GM18907 (cell line): ENCODE measurements around the gene ZBED1.
"Not testable (repeated sequence)": the region's sequence is repeated elsewhere in the genome, so short reads cannot be mapped to it uniquely, and the experiment has no call there.

Experiments
- ATAC-seq: cut with Tn5 transposase; IDR thresholded peaks from one replicate; pipeline ENCODE4 v1.9.1; 2021; ENCODE audit warnings: mild to moderate bottlenecking, moderate library complexity; ENCODE audit not compliant: unreplicated experiment

The ZBED1 gene

DNA sequence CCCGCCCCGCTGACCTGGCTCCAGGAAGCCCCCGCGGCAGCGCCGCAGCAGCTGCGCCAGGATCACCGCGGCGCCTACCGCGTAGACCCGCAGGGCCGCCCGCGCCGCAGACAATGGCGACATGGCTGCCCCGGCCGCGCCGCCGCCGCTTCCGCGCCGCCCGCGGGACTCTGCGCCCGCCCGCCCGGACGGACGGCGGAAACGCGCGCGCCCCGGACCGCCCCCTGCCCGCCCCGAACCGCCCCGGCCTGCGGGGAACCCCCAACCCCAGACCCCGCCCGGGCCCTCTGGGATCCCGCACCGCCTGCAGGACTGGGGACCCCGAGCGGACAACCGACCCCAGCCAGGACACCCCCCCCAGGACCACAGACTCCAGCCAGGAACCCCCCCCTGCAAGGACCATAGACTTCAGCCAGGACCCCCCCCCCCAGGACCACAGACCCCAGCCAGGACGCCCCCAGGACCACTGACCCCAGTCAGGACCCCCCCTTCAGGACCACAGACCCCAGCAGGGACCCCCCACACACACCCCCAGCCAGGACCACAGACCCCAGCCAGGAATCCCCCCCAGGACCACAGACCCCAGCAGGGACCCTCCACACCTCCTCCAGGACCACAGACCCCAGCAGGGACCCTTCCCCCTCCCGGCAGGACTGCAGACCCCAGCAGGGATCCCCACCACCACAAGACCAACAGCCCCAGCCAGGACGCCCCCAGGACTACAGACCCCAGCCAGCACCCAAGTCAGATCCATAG lies at the start of gene ZBED1, which contains the start of gene DHRSX:
Gene ZBED1 (minus strand): TSS at position 174 of the 756 bp plus-strand sequence. CDS start 10,257 bp downstream, outside the sequence.
Gene DHRSX (minus strand): TSS at position 174 of the 756 bp plus-strand sequence. CDS start 51 bp downstream, at position 123.
- peak; percentile 67 for ATAC-seq

DNA sequence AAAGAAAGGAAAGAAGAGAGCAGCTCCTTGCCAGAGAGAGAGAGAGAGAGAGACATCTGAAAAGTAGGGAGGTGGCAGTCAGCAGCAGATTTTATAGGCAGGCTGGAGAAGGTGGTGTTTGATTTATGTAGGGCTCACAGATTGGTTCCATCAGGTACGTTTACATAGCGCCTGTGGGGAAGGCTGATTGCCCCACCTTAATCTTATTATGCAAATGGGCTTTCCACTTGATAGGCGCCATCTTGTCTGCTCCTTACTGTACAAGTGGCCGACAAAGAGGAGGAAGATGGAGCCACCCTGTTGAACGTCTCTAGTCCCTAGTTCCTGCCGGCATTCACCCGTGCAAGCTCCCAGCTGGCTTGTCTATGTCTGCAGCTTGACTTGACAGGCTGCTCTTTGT lies 49.1 kb upstream of the ZBED1 start:
- no peak for ATAC-seq

DNA sequence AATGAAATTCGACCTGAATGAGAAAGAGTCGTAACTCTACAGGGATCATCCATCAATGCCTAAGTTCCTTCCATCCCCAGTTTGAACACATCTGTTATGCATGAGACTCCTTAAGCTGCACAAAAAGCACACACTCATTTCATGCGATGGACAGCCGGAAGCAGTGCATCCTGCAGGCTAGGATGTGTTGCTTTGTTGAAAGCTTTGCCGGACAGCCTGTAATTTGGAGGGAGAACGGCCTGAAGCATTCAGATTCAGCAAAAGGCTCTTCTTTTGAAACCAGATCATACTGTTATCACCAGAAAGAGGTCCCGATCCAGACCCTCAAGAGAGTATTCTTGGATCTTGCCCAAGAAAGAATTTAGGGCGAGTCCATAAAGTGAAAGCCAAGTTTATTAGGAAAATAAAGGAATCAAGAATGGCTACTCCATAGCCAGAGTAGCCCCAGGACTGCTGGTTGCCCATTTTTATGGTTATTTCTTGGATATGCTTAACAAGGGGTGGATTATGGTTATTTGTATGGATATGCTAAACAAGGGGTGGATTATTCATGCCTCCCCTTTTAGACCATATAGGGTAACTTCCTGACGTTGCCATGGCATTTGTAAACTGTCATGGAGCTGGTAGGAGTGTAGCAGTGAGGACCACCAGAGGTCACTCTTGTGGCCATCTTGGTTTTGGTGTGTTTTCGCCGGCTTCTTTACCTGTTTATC lies 48.1 kb upstream of the ZBED1 start:
- ATAC-seq = no peak

DNA sequence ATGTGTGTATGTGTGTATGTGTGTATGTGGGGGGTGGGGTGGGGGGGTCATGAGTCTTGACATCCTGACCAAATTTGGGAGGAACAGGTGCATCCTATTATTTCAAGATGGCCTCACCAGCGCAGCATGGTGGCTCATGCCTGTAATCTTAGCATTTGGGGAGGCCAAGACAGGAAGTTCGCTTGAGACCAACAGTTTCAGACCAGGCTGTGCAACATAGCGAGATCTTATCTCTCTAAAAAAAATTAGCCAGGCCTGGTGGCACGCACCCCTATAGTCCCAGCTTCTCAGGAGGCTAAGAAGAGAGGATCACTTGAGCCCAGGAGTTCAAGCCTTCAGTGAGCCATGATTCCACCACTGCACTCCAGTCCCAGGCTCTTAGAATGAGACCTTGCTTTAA lies 47.0 kb upstream of the ZBED1 start:
- no peak for ATAC-seq

DNA sequence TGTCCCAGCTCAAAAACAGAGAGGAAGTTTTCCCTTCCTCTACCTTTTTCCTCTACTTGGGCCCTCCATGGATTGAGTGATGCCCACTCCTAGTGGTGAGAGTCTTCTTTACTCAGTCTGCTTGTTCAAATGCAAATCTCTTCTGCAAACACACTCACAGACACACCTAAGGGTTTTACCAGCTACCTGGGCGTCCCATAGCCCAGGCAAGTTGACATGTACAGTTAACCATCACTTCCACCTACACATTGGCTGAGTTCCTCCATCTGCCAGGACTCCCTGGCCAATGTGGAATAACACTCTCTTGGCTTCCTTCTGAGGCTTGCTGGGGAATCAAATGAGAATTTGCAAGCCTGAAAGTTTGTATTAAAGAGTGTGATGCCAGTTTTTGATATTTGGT lies 45.7 kb upstream of the ZBED1 start:
- no peak for ATAC-seq

DNA sequence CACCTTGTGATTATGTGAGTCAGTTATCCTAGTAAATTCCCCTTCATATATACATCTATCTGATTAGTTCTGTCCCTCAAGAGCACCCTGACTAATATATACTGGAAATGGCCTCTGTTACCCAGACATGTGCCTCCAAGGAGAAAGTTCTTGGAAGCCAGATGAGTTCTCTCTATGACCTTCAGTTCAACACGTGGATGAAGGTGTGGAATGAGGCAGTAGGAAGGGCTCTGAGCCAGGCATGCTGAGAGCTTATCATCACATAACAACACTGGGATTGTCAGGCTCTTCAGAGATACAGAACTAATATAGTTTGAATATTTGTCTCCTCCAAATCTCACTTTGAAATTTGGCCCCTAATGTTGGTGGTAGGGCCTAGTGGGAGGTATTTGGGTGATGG lies 44.4 kb upstream of the ZBED1 start:
- ATAC-seq = no peak

DNA sequence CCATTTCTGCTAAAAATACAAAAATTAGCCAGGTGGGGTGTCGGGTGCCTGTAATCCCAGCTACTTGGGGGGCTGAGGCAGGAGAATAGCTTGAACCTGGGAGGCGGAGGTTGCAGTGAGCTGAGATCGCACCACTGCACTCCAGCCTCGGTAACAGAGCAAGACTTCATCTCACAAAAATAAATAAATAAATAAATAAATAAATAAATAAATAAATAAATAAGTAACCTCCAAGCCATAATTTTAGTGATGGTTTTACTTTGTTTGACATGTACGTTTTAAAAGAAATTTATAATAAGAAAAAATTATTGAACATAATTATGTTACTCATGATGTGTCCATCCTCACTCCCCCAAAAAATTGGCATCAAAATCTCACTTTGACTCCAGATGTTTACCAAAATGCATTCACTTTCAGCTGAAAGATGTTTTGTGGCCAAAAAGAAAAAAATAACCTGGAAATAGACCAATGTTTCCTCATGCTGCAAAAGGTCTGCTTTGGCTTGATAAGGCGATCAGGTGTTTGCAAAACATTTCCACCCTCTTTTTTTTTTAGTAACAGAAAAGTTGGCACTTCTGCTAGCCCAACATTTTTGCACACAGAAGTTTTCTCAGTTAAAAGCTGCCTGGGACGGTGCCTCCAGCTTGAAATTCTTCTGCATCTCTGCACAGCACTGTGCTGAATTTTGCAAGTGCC lies 42.2 kb upstream of the ZBED1 start:
- no peak for ATAC-seq

DNA sequence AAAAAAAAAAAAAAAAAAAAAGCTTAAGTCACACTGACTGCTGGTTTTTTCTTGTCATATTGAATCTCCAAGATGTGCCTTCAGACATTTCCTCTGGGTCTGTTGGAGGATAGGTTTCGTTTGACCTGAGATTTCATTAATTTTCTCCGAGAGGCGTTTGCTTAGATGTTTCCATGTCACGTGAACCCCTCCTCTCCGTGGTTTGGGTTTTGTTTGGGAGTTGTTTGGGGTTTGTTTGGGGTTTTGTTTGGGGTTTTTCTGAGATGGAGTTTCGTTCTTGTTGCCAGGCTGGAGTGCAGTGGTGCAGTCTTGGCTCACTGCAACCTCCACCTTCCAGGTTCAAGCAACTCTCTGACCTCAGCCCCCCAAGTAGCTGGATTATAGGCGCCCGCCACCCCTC lies 40.8 kb upstream of the ZBED1 start:
- ATAC-seq = no peak

DNA sequence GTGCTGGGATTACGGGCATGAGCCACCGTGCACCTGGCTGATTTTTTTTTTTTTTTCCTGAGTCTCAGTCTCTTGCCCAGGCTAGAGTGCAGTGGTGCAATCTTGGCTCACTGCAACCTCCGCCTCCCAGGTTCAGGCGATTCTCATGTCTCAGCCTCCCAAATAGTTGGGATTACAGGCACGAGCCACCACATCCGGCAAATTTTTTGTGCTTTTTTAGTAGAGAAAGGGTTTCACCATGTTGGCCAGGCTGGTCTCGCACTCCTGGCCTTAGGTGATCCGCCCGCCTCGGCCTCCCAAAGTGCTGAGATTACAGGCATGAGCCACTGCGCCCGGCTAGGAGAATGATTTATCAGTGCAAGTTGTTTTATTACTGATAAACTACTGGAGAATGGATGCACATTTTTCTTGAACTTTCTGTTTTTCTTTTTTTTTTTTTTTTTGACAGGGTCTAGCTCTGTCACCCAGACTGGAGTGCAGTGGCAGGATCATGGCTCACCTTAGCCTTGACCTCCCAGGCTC lies 39.7 kb upstream of the ZBED1 start:
- ATAC-seq = no peak

DNA sequence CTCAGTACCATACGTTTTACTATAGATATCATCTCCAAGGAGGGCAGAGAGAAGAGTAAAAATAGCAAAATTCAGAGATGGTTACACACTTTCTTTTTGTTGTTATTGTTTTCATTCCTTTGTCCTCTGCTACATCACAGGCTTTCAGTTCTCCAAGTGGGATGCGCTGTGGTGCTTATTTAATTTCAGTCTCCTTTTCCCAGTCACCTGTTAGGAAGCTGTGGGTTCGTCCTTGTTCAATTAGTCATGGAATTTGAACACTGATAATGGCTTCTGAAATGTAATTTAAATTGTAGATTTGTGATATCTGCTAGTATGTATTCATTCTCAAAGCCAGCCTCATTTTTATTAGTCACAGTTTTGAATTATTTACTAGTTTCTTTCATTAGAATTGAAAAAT lies 38.8 kb upstream of the ZBED1 start:
- no peak for ATAC-seq

DNA sequence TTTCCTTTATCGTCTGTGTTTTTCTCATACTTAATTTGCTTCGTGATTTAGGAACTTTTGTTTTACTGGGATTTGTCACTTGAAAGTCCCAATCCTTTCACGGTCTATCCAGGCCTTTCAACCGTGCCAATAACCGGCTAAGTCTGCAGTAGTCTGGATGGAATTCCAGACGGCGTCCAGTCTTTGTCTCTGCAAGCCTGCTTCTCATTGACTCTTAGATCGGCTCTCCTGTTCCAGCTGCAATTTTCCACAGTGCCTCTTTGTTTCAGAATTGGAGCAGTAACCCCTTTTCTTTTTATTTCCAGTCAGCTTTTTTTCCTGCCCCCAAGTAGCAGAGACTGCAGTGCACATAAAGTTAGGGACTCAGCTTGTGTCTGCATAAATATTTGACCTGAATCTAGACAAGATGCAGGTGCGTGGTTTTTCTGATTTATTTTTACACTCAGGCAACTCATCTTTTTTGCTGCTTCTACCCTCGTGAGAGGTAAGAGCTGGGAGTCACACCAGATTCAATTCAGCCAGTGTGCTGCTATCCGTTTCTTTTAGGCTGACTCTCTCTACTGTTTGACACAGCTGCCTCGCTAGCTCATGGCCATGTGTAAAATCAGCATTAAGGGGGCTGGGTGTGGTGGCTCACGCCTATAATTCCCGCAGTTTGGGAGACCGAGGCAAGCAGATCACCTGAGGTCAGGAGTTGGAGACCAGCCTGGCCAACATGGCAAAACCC lies 37.4 kb upstream of the ZBED1 start:
- no peak for ATAC-seq

DNA sequence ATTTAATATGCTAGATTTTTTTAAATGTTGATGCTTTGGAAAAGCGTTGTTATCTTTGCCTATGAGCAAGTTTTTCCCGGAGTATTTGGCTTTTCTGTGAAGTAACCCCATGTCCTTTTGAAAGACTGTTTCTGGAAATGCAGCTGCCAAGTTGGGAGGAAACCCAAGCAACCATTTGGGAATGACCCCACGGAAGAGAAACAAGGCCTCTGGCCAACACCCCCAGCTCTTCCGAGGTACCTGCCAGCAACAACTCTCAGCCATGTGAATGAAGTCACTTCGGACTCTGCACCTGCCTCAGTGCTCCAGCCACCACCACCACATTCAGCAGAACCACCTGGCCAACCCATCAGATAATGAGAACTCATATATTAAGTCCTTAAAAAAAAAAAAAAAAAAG lies 36.2 kb upstream of the ZBED1 start:
- ATAC-seq = no peak

DNA sequence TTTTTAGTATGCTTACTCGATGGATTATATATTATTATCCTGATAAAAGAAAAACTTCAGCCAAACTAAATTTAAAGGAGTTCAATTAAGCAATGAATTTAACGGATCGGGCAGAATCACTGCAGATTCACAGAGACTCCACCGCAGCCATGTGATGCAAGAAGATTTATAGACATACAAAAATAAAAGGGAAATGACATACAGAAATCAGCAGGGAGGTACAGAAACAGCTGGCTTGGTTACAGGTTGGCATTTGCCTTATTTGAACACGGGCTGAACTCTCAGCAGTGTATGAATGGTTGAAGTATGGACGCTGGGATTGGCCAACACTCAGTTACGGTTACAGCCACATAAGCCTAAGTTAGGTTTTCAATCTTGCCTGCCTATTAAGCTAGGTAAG lies 35.4 kb upstream of the ZBED1 start:
- no peak for ATAC-seq

DNA sequence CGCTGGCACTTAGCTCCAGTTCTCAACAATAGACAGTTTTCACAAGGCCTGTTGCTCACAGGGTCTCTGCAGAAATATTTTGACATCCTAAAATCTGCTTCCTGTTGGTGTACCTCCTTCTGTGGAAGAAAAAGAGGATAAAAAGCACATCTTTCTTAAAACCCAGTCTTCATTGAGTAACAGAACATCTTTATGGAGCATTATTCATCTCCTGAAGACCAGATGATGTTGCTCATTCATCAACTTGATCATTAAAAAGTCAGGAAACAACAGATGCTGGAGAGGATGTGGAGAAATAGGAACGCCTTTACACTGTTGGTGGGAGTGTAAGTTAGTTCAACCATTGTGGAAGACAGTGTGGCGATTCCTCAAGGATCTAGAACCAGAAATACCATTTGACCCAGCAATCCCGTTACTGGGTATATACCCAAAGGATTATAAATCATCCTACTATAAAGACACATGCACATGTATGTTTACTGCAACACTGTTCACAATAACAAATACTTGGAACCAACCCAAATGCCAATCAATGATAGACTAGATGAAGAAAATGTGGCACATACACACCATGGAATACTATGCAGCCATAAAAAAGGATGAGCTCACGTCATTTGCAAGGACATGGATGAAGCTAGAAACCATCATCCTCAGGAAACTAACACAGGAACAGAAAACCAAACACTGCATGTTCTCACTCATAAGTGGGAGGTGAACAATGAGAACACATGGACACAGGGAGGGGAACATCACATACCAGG lies 33.7 kb upstream of the ZBED1 start:
- not testable (repeated sequence) for ATAC-seq

DNA sequence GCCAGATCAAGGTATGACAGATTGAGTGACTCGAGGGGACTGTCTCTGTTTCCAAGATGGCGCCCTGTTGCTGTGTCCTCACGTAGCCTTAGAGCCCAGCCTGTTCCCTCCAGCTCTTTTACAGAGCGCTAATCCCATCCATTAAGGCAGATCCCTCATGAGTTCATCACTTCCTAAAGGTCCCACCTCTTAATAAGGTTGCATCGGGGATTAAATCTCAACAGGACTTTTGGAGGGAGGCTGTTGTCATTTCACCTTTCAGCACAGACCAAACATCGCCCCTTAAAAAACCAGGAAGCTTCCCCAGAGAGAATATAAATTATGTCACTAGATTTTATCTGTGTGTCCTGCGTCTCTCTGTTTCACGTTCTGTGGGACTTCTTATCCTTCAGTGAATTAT lies 32.6 kb upstream of the ZBED1 start:
- ATAC-seq = no peak

DNA sequence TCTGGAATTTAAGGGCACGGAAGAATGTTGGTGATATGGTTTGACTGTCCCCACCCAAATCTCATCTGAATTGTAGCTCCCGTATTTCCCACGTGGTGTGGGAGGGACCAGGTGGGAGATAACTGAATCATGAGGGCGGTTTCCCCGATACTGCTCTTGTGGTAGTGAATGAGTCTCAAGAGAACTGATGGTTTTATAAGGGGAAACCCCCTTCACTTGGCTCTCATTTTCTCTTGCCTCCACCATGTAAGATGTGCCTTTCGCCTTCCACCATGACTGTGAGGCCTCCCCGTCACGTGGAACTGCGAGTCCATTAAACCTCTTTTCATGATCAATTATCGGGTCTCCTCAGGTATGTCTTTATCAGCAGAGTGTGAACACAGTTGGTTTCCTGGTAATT lies 25.6 kb upstream of the ZBED1 start:
- ATAC-seq = no peak

DNA sequence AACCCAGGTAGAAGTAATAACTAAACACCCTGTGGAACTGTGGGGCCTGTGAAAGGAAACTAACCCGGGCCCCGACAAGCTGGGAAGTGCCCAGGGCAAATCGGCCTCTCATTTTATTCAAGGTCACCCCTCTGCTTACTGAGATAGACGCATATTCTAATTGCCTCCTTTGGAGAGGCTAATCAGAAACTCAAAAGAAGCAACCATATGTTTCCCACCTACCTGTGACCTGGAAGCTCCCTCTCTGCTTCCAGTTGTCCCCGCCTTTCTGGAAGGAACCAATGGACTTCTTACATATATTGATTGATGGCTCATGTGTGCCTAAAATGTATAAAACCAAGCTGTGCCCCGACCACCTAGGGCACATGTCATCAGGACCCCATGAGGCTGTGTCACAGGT lies 23.1 kb upstream of the ZBED1 start:
- no peak for ATAC-seq

DNA sequence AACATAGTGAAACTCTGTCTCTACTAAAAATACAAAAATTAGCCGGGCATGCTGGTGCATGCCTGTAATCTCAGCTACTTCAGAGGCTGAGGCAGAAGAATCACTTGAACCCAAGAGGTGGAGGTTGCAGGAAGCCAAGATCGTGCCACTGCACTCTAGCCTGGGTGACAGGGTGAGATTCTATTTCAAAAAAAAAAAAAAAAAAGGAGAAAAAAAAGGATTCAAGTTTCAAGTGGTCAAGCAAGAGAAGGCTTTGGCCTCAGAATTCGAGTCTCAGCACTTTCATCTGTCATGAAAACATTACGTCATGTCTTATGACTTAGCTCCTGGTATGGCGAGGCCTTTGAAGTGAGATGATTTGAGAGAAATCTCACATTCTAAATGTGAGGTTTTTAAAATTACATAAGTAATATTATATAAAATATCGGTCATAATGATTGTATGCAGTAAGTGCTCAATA lies 21.2 kb upstream of the ZBED1 start:
- peak; percentile 36 for ATAC-seq

DNA sequence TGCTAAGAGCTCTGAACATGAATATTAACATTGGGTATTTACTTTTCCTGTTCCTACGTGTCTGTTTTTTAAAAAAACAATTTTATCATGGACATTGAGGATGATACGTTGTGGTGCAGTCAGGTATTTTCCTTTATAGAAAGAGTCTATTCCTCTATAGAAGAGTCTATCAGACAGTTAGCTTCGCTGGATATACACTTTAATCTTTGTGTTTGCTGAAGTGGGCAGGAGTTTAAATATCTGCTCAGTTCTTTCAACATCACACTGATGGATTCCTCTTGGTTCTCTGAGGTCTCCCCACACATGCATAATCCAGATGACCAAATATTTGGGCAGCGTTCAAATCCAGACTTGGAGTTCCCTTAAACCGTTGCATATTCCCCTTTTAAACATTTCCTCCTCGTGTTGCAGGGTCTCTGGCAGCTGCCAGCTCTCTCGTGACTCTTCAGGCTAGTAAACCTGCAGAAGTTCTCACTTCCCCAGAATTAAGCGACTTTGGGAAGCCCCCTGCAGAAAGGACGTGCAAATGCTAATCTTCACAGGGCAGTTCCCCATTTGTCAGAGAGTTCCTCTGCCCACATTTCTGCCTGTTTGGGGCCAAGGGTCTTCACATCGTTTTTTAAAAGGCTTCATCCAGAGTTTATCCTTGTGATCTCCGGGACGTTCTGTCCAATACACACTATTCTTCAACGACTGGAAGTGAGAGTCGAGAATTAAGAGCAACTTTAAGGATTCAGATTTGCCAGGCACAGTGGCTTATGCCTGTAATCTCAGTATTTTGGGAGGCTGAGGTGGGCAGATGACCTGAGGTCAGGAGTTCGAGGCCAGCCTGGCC lies 20.5 kb upstream of the ZBED1 start:
- peak; percentile 82 for ATAC-seq
